IPS-20b (cell line): ENCODE data around the gene KLF13.

Experiments used
- H3K27ac ChIP-seq: one replicate; pipeline ENCODE4 v1.5.1; 2013; ENCODE audit warnings: low read length
- H3K27me3 ChIP-seq: 2 replicates; pipeline ENCODE4 v1.6.1; 2013; ENCODE audit warnings: mild to moderate bottlenecking, low read length, inconsistent platforms; ENCODE audit not compliant: insufficient read depth
- H3K36me3 ChIP-seq: 2 replicates; pipeline ENCODE4 v1.6.1; 2013; ENCODE audit warnings: low read depth, mild to moderate bottlenecking, inconsistent platforms, low read length, moderate library complexity; ENCODE audit not compliant: insufficient read depth
- H3K4me1 ChIP-seq: 2 replicates; pipeline ENCODE4 v1.6.1; 2013; ENCODE audit warnings: mild to moderate bottlenecking, control low read depth, inconsistent platforms, low read length, moderate library complexity; ENCODE audit not compliant: insufficient read depth
- H3K4me3 ChIP-seq: 2 replicates; pipeline ENCODE4 v1.5.1; 2013; ENCODE audit warnings: mild to moderate bottlenecking, low read length, inconsistent platforms
- H3K9ac ChIP-seq: 2 replicates; pipeline ENCODE4 v1.6.1; 2013; ENCODE audit warnings: low read depth, mild to moderate bottlenecking, inconsistent platforms, low read length, moderate library complexity
- H3K9me3 ChIP-seq: 2 replicates; pipeline ENCODE4 v1.6.1; 2013; ENCODE audit warnings: mild to moderate bottlenecking, low read depth, low read length, inconsistent platforms; ENCODE audit not compliant: insufficient read depth

Gene KLF13

GRCh38 chr15:31339558-31339895 is 12.9 kb downstream of the KLF13 start:
- H3K4me3 ChIP-seq: no peak overlapping the region
- no peaks in the 10 kb centered on the region for H3K4me1 ChIP-seq
- no peaks in the 10 kb centered on the region for H3K9me3 ChIP-seq
- no peaks in the 10 kb centered on the region for H3K27me3 ChIP-seq
- no peak overlapping the region for H3K27ac ChIP-seq
- no peaks in the 10 kb centered on the region for H3K36me3 ChIP-seq
- no peak overlapping the region for H3K9ac ChIP-seq

GRCh38 chr15:31340047-31340446 is 13.4 kb downstream of the KLF13 start:
- H3K9ac ChIP-seq: no peak overlapping the region
- no peaks in the 10 kb centered on the region for H3K27me3 ChIP-seq
- H3K36me3 ChIP-seq: no peaks in the 10 kb centered on the region
- H3K27ac ChIP-seq: no peak overlapping the region
- no peak overlapping the region for H3K4me3 ChIP-seq
- H3K9me3 ChIP-seq: no peaks in the 10 kb centered on the region
- no peaks in the 10 kb centered on the region for H3K4me1 ChIP-seq

- no peaks in the 10 kb centered on the region for H3K27me3 ChIP-seq
- no peak overlapping the region for H3K27ac ChIP-seq
- H3K36me3 ChIP-seq: no peaks in the 10 kb centered on the region
- H3K9me3 ChIP-seq: no peaks in the 10 kb centered on the region
- H3K4me1 ChIP-seq: no peaks in the 10 kb centered on the region
- H3K9ac ChIP-seq: no peak overlapping the region
- H3K4me3 ChIP-seq: no peak overlapping the region
These were observed 14.0 kb downstream of the KLF13 start for GRCh38 chr15:31340592-31340991.

GRCh38 chr15:31341071-31341470 is 14.4 kb downstream of the KLF13 start:
- Histone ChIP-seq H3K9ac (no peak overlapping the region), H3K9me3 (no peaks in the 10 kb centered on the region), H3K36me3 (no peaks in the 10 kb centered on the region), H3K4me1 (no peaks in the 10 kb centered on the region), H3K27me3 (no peaks in the 10 kb centered on the region), H3K27ac (no peak overlapping the region), H3K4me3 (no peak overlapping the region)

GRCh38 chr15:31341496-31342195 is 15.0 kb downstream of the KLF13 start:
- H3K4me3 ChIP-seq: no peak overlapping the region
- no peaks in the 10 kb centered on the region for H3K4me1 ChIP-seq
- no peak overlapping the region for H3K9ac ChIP-seq
- no peak overlapping the region for H3K27ac ChIP-seq
- H3K9me3 ChIP-seq: no peaks in the 10 kb centered on the region
- no peaks in the 10 kb centered on the region for H3K36me3 ChIP-seq
- no peaks in the 10 kb centered on the region for H3K27me3 ChIP-seq

GRCh38 chr15:31342381-31342780 is 15.7 kb downstream of the KLF13 start:
- Histone ChIP-seq H3K27me3 (no peaks in the 10 kb centered on the region), H3K36me3 (no peaks in the 10 kb centered on the region), H3K9ac (no peak overlapping the region), H3K4me3 (no peak overlapping the region), H3K9me3 (no peaks in the 10 kb centered on the region), H3K27ac (no peak overlapping the region), H3K4me1 (no peaks in the 10 kb centered on the region)

GRCh38 chr15:31342781-31343626 is 16.4 kb downstream of the KLF13 start:
- Histone ChIP-seq H3K4me3 (no peak overlapping the region), H3K27me3 (no peaks in the 10 kb centered on the region), H3K36me3 (no peaks in the 10 kb centered on the region; the same call in 1 of the 2 replicates), H3K9me3 (no peaks in the 10 kb centered on the region), H3K9ac (no peak overlapping the region), H3K27ac (no peak overlapping the region), H3K4me1 (no peaks in the 10 kb centered on the region)

GRCh38 chr15:31343831-31344230 is 17.2 kb downstream of the KLF13 start:
- Histone ChIP-seq H3K27ac (no peak overlapping the region), H3K4me1 (no peaks in the 10 kb centered on the region), H3K9ac (no peak overlapping the region), H3K9me3 (no peaks in the 10 kb centered on the region), H3K36me3 (no peaks in the 10 kb centered on the region; the same call in 1 of the 2 replicates), H3K27me3 (no peaks in the 10 kb centered on the region), H3K4me3 (no peak overlapping the region)

GRCh38 chr15:31344266-31344665 is 17.6 kb downstream of the KLF13 start:
- H3K27ac ChIP-seq: no peak overlapping the region
- no peaks in the 10 kb centered on the region for H3K27me3 ChIP-seq
- no peak overlapping the region for H3K4me3 ChIP-seq
- H3K9me3 ChIP-seq: no peaks in the 10 kb centered on the region
- H3K9ac ChIP-seq: no peak overlapping the region
- H3K36me3 ChIP-seq: no peaks in the 10 kb centered on the region; the same call in 1 of the 2 replicates
- H3K4me1 ChIP-seq: no peaks in the 10 kb centered on the region

GRCh38 chr15:31344823-31345605 is 18.4 kb downstream of the KLF13 start:
- H3K27ac ChIP-seq: no peak overlapping the region
- no peaks in the 10 kb centered on the region for H3K27me3 ChIP-seq
- H3K9ac ChIP-seq: no peak overlapping the region
- H3K4me1 ChIP-seq: no peaks in the 10 kb centered on the region
- no peaks in the 10 kb centered on the region for H3K9me3 ChIP-seq
- H3K36me3 ChIP-seq: no peaks in the 10 kb centered on the region; the same call in 1 of the 2 replicates
- H3K4me3 ChIP-seq: no peak overlapping the region

GRCh38 chr15:31345606-31346366 is 19.2 kb downstream of the KLF13 start:
- Histone ChIP-seq H3K4me3 (no peak overlapping the region), H3K36me3 (no peaks in the 10 kb centered on the region; the same call in 1 of the 2 replicates), H3K4me1 (no peaks in the 10 kb centered on the region), H3K9me3 (no peaks in the 10 kb centered on the region), H3K27ac (no peak overlapping the region), H3K27me3 (no peaks in the 10 kb centered on the region), H3K9ac (no peak overlapping the region)
